ENCODE data around the gene DDX23. TPM values are rescaled to one million over a fixed set of nuclear protein-coding genes. Genes with fewer than 3 reads are reported as not detected.

DDX23 gene
- polyA plus RNA-seq, 1 donor from 2014 or later, result 96.5 TPM

DNA sequence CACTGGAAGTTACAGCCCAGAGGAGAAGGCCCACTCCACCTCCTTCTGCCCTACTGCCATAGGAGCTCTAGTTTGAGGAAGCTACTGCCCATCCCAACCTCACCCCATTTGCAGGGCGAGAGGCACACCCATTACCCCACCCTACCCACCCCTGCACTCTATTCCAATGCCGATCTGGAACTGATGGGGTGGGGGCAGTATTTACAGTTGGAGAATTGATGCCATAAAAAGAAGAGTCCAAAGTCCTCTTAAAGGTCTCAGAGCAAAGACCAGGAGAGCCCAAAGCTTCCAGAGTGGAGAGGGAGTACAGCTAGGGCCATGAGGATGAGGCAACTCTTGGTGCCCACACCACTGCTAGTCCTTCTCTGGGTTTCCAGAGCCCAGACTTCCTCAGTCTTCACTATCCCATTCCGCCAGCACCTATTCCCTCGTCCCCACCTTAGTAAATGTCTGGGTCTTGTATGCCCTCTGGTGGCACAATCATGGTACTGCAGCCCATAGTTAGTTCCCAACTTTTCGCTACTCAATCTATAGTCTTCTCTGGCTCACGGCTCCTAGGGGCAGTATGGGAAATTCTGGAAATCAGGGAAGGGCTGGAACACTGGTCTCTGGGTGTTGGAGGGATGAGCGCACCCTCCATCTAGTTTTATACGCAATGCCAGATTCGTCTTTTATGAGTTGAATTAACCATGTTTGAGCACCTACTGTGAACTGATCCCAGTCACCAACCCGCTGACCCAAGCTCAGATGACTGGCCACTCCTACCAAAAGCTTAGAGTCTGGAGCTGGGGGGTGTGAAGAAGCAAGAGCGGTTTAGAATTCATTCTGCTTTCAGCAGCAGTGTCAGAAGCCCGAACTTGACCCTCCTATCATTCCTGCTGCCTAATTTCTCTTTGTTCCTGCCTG lies 56.2 kb downstream of the DDX23 start:
- TF ChIP-seq SMC3 (conservative IDR thresholded peaks at IDR 0.05; ENCODE audit: poor library complexity) (peak; percentile 91), RAD21 (conservative IDR thresholded peaks at IDR 0.05) (peak; percentile 92), MXI1 (conservative IDR thresholded peaks at IDR 0.05; ENCODE audit: poor library complexity, severe bottlenecking) (no peak), EZH2 (IDR thresholded peaks at IDR 0.05; ENCODE audit: borderline replicate concordance, insufficient read depth, low read length, poor library complexity, severe bottlenecking) (no peak), REST (IDR thresholded peaks at IDR 0.05; ENCODE audit: borderline replicate concordance) (no peak), TAF1 (IDR thresholded peaks at IDR 0.05; ENCODE audit: low read depth) (no peak)
- TF ChIP-seq, protein P1, sequence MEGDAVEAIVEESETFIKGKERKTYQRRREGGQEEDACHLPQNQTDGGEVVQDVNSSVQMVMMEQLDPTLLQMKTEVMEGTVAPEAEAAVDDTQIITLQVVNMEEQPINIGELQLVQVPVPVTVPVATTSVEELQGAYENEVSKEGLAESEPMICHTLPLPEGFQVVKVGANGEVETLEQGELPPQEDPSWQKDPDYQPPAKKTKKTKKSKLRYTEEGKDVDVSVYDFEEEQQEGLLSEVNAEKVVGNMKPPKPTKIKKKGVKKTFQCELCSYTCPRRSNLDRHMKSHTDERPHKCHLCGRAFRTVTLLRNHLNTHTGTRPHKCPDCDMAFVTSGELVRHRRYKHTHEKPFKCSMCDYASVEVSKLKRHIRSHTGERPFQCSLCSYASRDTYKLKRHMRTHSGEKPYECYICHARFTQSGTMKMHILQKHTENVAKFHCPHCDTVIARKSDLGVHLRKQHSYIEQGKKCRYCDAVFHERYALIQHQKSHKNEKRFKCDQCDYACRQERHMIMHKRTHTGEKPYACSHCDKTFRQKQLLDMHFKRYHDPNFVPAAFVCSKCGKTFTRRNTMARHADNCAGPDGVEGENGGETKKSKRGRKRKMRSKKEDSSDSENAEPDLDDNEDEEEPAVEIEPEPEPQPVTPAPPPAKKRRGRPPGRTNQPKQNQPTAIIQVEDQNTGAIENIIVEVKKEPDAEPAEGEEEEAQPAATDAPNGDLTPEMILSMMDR (IDR thresholded peaks at IDR 0.05; ENCODE audit: poor library complexity, severe bottlenecking), result peak; percentile 92
- no peaks in the 10 kb centered on the region for H3K36me3 ChIP-seq (ENCODE audit: insufficient read depth, low read length)
- no peak overlapping the region for H3K27ac ChIP-seq (ENCODE audit: low read length)
- no peaks in the 10 kb centered on the region for H3K27me3 ChIP-seq (ENCODE audit: insufficient read depth, low read depth, low read length)
- H3K9ac ChIP-seq (ENCODE audit: low read length), result no peak overlapping the region
- no peak overlapping the region for H3K4me2 ChIP-seq (ENCODE audit: low read length)
- no peaks in the 10 kb centered on the region for H3K79me2 ChIP-seq (replicated peaks; ENCODE audit: insufficient read depth, low read length)
- no peaks in the 10 kb centered on the region for H3F3A ChIP-seq (ENCODE audit: insufficient read depth, low read length, poor library complexity, severe bottlenecking)
- H3K9me2 ChIP-seq (ENCODE audit: insufficient read depth, low read length), result no peaks in the 10 kb centered on the region
- no peaks in the 10 kb centered on the region for H4K20me1 ChIP-seq (ENCODE audit: insufficient read depth)
- H3K9me3 ChIP-seq (ENCODE audit: low read length), result no peaks in the 10 kb centered on the region
- H2AFZ ChIP-seq (ENCODE audit: low read depth, low read length), result no peak overlapping the region
- H3K4me3 ChIP-seq (ENCODE audit: low read length), result no peak overlapping the region

DNA sequence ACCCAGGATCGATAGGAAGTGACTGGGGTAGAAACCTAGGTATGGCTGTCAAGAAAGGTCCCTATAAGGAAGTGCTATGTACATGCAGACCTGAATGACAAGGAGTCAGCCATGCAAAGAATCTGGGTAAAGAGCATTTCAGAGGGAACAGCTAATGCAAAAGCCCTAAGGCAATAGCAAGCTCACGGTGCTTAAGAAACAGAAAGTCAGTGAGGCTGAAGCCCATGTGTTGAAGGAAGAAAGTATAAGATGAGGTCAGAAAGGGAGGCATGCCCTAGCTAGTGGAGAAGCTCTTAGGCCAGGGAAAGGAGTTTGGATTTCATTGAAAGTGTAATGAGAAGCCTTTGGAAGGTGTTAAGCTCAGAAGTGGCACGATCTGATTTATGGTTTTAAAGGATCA lies 57.1 kb downstream of the DDX23 start:
- H3K27me3 ChIP-seq (ENCODE audit: insufficient read depth, low read depth, low read length), result no peaks in the 10 kb centered on the region
- no peaks in the 10 kb centered on the region for H3K79me2 ChIP-seq (replicated peaks; ENCODE audit: insufficient read depth, low read length)
- H3K9me2 ChIP-seq (ENCODE audit: insufficient read depth, low read length), result no peaks in the 10 kb centered on the region
- no peaks in the 10 kb centered on the region for H3K36me3 ChIP-seq (ENCODE audit: insufficient read depth, low read length)
- TF ChIP-seq RAD21 (conservative IDR thresholded peaks at IDR 0.05) (no peak), SMC3 (conservative IDR thresholded peaks at IDR 0.05; ENCODE audit: poor library complexity) (no peak), EZH2 (IDR thresholded peaks at IDR 0.05; ENCODE audit: borderline replicate concordance, insufficient read depth, low read length, poor library complexity, severe bottlenecking) (no peak), POLR2AphosphoS5 (IDR thresholded peaks at IDR 0.05) (no peak), EP300 (conservative IDR thresholded peaks at IDR 0.05; ENCODE audit: poor library complexity, severe bottlenecking) (no peak), MXI1 (conservative IDR thresholded peaks at IDR 0.05; ENCODE audit: poor library complexity, severe bottlenecking) (no peak), TAF1 (IDR thresholded peaks at IDR 0.05; ENCODE audit: low read depth) (no peak), REST (IDR thresholded peaks at IDR 0.05; ENCODE audit: borderline replicate concordance) (no peak)
- H3K4me2 ChIP-seq (ENCODE audit: low read length), result no peak overlapping the region
- H4K20me1 ChIP-seq (ENCODE audit: insufficient read depth), result no peaks in the 10 kb centered on the region
- no peaks in the 10 kb centered on the region for H3F3A ChIP-seq (ENCODE audit: insufficient read depth, low read length, poor library complexity, severe bottlenecking)
- no peak overlapping the region for H3K4me3 ChIP-seq (ENCODE audit: low read length)
- no peak overlapping the region for H3K9ac ChIP-seq (ENCODE audit: low read length)
- no peaks in the 10 kb centered on the region for H3K9me3 ChIP-seq (ENCODE audit: low read length)
- H2AFZ ChIP-seq (ENCODE audit: low read depth, low read length), result no peak overlapping the region
- no peak overlapping the region for H3K27ac ChIP-seq (ENCODE audit: low read length)
